GM19452 (cell line): ENCODE results near the gene BEAN1.
"Not testable (repeated sequence)": the region's sequence is repeated elsewhere in the genome, so short reads cannot be mapped to it uniquely, and the experiment has no call there.

Source experiments
- ATAC-seq: cut with Tn5 transposase; IDR thresholded peaks from one replicate; pipeline ENCODE4 v1.9.1; 2021; ENCODE audit not compliant: unreplicated experiment

BEAN1 gene

DNA sequence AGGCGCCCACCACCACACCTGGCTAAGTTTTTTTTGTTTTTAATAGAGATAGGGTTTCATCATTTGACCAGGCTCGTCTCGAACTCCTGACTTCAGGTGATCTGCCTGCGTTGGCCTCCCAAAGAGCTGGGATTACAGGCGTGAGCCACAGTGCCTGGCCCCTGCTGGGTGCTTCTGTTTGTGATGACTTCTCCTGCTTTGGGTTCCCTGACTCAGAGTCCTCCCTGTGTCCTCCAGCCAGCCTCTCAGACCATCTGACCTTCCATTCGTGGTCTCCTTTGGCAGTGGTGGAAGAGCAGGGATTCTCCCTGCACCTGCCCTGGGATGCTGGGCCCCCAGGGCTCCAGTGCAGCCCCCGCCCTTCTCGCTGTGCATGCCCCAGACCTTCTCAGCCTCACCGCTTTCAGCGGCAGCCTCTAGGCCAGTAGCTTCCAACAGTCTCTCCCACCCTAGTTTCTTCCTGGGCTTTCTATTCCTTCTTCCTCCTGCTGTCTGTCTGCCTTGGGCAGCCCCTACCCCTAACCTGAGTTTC lies 13.2 kb downstream of the BEAN1 start:
- ATAC-seq, result no peak

DNA sequence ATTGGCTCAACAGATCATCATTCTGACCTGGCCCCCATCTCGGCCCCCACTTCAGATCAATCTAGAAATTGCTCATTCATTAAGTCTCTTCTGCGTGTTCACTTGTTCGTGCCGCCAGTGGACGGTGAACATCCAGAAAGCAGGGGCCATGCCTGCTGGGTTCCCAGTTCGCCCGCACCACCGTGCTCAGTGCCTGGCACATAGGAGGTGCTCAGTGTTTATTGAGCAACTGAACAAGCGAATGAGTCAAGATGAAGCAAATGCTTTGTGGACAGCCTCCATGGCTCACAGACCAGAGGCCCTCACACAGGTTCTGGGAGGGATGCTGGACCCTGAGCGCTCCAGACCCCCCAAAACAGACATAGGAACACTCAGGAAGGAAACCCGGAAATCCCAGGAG lies 13.9 kb downstream of the BEAN1 start:
- ATAC-seq, result no peak

DNA sequence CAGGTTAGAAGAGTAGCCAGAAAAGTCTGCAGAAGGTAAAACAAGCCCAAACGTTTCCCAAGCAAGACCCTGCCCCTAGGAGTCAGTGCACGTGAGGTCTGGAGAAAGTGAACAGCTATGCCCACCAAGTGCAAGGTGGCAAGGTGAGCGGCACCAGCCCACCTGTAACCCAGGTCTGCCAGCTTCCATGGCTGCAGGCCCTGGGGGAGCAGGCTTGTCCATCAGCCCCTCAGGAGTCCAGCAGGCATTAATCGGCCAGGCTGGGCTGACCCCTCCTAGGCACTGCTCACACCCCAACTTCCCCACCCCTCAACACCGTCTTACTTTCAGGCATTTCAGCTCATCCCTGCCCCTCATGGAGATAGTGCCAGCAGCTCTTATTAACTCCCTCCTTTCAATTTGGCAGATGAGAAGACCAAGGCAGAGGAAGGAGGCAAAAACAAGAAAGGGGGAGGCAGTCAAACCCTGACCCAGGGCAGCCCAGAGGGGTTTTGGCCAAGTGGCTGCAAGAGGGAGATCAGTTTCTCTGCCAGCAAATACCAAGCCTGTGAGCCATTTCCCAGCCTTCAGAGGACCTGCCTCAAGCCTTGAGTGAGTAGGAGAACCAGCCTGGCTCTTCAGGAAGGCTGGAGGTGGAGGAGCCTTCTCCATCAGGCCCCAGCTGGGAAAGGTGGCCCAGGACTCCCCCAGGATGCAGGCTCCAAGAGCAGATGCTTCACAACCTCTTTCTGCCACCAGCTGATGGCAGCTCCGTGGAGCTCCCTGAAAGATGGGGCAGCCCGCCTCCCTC lies 14.7 kb downstream of the BEAN1 start:
- ATAC-seq, result no peak

DNA sequence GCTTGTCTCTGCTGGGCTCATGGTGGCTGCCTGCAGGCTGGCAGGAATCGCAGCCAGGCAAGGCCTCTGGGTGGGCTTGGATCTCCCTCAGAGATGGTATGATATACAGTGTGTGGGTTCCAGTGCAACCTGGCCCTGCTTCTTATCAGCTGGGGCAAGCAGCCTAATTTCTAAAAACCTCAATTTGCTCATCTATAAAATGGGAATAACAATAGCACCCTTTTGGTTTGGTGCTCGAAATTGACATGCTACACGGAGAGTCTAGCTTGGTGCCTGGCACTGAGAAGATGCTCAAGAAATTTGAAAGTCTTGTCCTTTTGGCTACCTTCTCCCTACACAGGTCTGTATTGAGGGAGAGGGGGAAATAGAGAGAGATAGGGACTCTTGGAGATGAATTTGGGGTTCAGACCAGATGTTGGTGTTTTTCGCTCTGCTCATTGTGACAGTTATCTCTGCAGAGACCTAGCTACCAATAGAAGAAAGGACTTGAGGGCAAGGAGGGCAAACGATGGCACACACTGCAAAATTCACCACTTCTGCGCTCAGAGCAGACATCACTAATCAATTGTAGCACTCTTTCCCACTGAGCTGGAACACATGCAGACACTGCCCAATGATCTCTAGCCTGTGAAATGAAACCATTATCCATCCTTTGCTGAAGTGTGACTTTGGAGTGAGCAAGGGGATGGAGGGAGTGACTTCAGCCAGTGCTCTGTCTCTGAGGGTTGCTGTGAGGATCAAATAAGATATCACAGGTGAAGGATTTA lies 15.6 kb downstream of the BEAN1 start:
- no peak for ATAC-seq

- ATAC-seq, result no peak
Measured at GRCh38 chr16:66443269-66443652, 16.2 kb downstream of the BEAN1 start.

DNA sequence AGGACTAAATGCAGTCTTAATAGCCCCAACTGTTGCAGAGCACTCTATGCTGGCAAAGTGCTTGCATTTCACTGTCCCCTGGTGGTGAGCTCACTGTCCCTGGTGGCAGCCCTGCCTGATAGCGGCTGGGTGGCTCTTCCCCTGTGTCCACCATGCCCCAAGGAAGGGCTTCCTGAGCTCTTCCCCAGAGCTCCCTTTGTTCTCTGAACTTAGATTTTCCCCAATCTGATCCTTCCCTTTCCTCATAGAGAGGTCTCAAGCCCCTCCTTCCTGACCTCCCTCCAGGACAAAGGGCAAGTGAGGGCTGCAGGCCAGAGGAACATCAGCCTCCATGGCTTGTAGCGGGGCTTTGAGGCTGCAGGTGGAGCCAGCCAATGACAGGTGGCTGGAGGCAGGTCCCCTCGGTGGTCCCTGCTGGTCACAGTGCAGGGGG lies 17.0 kb downstream of the BEAN1 start:
- no peak for ATAC-seq

DNA sequence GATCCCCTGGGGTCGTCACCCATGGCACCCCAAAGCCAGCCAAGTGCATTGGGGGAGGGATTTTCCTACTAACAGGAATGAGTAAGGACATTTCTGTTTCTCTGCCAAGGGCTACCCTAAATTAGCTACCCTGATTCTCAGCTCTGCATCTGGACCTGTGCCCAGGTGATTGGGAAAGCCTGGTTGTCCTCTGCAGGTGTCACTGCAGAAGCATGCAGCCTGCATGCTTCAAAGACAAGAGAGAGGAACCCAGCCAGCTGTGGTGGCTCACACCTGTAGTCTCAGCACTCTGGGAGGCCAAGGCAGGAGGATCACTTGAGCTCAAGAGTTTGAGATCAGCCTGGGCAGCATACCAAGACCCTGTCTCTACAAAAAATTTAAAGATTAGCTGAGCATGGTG lies 19.6 kb downstream of the BEAN1 start:
- no peak for ATAC-seq

DNA sequence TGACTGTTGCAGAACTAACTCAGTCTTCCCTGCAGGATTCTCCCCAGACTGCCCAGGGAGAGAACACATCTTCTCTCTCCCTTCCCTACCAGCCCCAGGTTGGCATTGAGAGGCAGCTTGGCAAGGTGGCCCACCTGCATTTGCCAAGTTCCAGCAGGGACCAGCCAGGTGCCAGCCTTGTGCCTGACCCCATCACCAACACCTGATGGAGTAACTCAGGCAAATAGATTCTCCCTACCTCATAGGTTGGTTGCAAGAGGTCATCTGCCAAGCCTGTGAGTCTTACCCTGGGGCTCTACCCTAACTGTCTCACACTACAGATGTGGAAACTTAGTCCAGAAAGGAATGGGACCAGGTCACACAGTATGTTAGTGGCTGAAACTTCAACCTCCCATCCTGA lies 20.4 kb downstream of the BEAN1 start:
- no peak for ATAC-seq

DNA sequence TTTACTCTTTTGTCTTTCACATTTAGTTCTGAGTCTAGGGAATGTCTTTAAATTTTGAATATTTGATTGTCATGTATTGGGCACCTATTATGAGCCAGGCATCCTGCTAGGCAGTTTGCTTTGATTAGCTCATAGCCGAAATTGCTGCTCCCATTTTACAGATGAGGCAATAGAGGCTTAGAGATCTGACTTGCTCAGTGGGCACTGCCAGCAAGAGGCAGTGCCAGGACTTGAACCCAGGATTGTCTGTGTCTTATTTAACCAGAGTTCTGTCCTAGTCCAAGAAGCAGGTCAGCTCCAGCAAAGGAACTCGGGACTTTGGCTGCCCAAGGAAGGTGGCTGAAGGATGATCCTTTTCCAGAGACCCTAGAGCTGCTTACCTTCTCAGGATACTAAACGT lies 24.5 kb downstream of the BEAN1 start:
- no peak for ATAC-seq

DNA sequence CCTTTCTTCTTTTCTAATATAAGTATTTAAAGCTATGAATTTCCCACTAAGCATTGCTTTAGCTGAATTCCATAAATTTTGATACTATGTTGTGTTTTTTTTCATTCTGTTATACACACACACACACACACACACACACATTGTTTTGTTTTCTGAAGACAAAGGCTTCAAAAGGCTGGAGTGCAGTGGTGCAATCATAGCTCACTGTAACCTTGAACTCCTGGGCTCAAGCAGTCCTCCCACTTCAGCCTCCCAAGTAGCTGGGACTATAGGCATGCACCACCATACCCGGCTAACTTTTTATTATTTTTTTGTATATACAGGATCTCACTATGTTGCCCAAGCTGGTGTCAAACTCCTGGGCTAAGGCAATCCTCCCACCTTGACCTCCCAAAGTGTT lies 26.1 kb downstream of the BEAN1 start:
- not testable (repeated sequence) for ATAC-seq

GRCh38 chr16:66454751-66455150 lies 27.7 kb downstream of the BEAN1 start:
- no peak for ATAC-seq

GRCh38 chr16:66455970-66456369 lies 28.9 kb downstream of the BEAN1 start:
- no peak for ATAC-seq

DNA sequence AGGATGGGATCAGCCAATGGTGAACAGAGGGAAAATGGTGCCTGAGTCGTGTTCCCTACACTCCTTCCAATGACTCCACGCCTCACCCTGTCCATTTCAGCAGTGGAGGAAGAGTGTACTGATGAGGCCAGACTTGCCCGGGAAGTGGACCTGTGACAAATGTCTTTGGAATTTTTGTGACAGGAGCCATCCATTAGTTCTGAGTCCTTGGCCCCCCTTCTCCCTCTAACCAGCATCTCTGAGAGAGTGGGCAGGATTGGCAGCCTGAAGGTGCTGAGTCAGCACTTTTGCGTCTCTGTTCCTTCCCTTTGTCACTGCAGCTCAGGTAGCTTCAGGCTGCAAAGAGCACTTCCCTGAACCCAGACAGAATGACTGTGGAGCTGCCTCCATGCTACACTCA lies 30.8 kb downstream of the BEAN1 start:
- ATAC-seq, result no peak

GRCh38 chr16:66458292-66458691 lies 31.2 kb downstream of the BEAN1 start:
- ATAC-seq, result no peak

DNA sequence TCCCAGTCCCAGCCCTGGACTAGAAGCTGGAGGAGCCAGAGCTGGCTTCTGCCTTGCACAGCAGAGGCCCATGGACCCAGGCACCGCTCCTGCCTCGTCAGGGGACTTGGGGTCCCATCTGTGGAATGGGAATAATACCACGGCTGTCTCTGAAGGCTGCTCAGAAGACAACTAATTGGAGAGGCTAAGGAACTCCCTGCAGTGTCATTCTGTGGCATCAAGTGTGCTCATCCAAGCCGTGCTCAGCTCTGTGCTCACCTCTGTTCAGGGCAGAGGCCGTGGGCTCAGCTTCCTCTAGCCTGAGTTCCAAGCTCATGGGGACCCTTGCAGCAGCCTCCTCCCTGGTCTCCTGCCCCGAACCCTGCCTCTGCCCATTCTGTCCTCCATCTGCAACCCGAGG lies 31.8 kb downstream of the BEAN1 start:
- ATAC-seq, result no peak

DNA sequence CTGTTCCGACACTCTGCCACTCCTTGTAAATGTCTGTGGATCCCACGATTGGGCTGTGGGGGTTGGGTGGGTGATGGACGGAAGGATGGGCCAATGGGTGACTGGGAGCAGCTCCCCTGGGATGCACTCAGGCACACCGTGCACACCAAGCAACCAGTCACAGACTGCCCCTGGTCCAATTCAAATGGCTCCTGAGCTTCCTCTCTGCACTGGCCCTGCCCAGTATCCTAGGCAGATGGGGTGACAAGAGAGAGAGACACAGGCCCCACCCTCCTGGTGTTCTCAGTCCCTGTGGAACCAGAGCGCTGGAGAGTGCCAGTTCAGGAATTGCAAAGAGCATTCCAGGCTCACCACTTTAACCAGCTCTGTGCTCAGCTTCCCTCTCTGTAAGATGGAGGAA lies 32.8 kb downstream of the BEAN1 start:
- no peak for ATAC-seq

- no peak for ATAC-seq
Measured at GRCh38 chr16:66460703-66461102, 33.6 kb downstream of the BEAN1 start.

GRCh38 chr16:66462912-66463311 lies 35.8 kb downstream of the BEAN1 start:
- ATAC-seq, result no peak

GRCh38 chr16:66465946-66466345 lies 38.9 kb downstream of the BEAN1 start:
- not testable (repeated sequence) for ATAC-seq

- ATAC-seq, result not testable (repeated sequence)
Measured at GRCh38 chr16:66466636-66467035, 39.5 kb downstream of the BEAN1 start.

DNA sequence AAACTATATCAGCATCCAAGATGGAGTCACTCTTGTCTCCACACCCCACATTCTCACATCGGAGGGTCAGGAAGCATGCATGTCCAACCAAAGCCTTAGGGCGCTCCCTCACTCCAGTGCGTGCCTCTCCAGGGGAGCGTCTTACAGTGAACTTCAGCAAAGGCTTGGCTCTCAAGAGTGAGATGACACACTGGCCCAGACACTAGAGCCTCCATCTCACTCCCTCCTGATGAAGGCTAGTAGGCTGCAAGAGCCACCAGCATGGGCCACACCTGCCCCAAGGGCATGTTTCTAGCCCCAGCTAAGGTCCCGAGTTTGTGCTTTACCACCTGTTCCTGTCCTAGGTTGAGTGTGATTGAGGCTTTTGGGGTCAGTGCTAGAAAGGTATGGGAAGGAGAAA lies 40.5 kb downstream of the BEAN1 start:
- ATAC-seq, result no peak

DNA sequence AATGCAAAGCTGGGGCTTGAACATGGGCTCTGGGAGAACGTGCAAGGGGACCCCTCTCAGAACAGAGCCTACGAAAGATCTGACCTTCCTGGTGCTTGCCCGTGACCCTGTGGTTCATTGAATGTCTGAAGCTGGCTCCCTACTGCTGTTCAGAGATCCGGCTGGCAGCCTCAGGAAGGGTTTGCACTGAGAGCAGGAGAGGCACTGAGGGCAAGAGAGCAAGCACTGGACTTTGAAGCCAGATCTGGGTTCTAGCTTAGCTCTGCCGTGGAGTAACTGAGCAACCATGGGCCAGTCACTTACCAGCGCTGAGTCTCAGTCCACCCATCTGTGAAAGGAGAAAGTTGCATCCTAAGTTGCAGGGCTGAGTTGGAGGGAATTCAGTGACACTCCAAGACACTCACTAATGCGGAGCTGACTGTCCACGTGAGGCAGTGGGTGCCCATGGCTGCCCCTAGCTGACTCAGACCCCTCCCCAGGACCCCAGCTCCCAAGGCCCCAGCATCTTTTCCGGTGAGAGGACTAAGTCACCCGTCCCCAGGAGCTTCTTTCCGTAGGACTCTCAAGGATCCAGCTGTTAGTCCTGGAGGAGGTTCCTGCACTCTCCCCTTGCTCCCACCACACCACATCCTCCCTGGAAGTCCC lies 41.3 kb downstream of the BEAN1 start:
- no peak for ATAC-seq
